OCI-LY7 (cell line): ENCODE data around the gene LRRTM3. TPM values are rescaled to one million over a fixed set of nuclear protein-coding genes. Genes with fewer than 3 reads are reported as not detected.

Experiments used
- BruUV-seq: library from RNA; stranded (reverse); fragments of 400-500 nt; replicated peaks from 2 replicates; lab custom pipeline; 2021; lab: Mats Ljungman, UMichigan
- CTCF ChIA-PET: fragments of 300-600 bp; sonication (Branson Sonifier 250); formaldehyde crosslinking; loops from one replicate; lab custom pipeline; 2022; ENCODE audit warnings: antibody characterized with exemption; ENCODE audit not compliant: unreplicated experiment; lab: Charles Lee
- POLR2A ChIA-PET: fragments of 300-600 bp; sonication (Branson Sonifier 250); formaldehyde crosslinking; loops from one replicate; lab custom pipeline; 2022; ENCODE audit warnings: antibody characterized with exemption; lab: Charles Lee
- DNase-seq: peaks from one replicate; pipeline ENCODE4 v3.0.0-alpha.2; 2015; ENCODE audit warnings: low spot score
- H2AFZ ChIP-seq: fragments of 200-600 bp; sonication (generic), shearing (Covaris generic); 2 replicates; pipeline ENCODE4 v1.6.1; 2014; ENCODE audit warnings: mild to moderate bottlenecking, antibody characterized with exemption, low read length, moderate library complexity
- H3K27ac ChIP-seq: fragments of 200-600 bp; sonication (generic); 2 replicates; pipeline ENCODE4 v1.5.1; 2014; ENCODE audit warnings: mixed run types, low read depth, mild to moderate bottlenecking, moderate library complexity, low read length, inconsistent platforms; ENCODE audit not compliant: poor library complexity, severe bottlenecking
- H3K36me3 ChIP-seq: fragments of 200-600 bp; sonication (generic); 2 replicates; pipeline ENCODE4 v1.6.1; 2014; ENCODE audit warnings: mild to moderate bottlenecking, antibody characterized with exemption, low read length, moderate library complexity, mixed read lengths; ENCODE audit not compliant: insufficient read depth
- H3K4me1 ChIP-seq: fragments of 200-600 bp; sonication (generic); 2 replicates; pipeline ENCODE4 v1.5.1; 2014; ENCODE audit warnings: mild to moderate bottlenecking, low read length; ENCODE audit not compliant: insufficient read depth, poor library complexity, severe bottlenecking
- H3K4me2 ChIP-seq: fragments of 200-600 bp; sonication (generic); 2 replicates; pipeline ENCODE4 v1.6.1; 2014; ENCODE audit warnings: mild to moderate bottlenecking, low read length
- H3K4me3 ChIP-seq: fragments of 200-600 bp; sonication (generic); 2 replicates; pipeline ENCODE4 v1.5.1; 2014; ENCODE audit warnings: mild to moderate bottlenecking, low read depth, low read length; ENCODE audit not compliant: poor library complexity, severe bottlenecking
- H3K79me2 ChIP-seq: fragments of 200-600 bp; sonication (generic); 2 replicates; pipeline ENCODE4 v1.6.1; 2016; ENCODE audit warnings: low read depth, mild to moderate bottlenecking, low read length, moderate library complexity, mixed read lengths; ENCODE audit not compliant: insufficient read depth
- H3K9me2 ChIP-seq: fragments of 200-600 bp; sonication (generic); 2 replicates; pipeline ENCODE4 v1.6.1; 2016; ENCODE audit warnings: mild to moderate bottlenecking, low read length, mixed read lengths; ENCODE audit not compliant: insufficient read depth
- H3K9me3 ChIP-seq: fragments of 200-600 bp; sonication (generic); 2 replicates; pipeline ENCODE4 v1.6.1; 2014; ENCODE audit warnings: mild to moderate bottlenecking, mixed run types, low read length, mixed read lengths
- H4K20me1 ChIP-seq: fragments of 200-600 bp; sonication (generic); 2 replicates; pipeline ENCODE4 v1.6.1; 2014; ENCODE audit warnings: mild to moderate bottlenecking, antibody characterized with exemption, low read length, moderate library complexity, mixed read lengths; ENCODE audit not compliant: insufficient read depth
- CTCF ChIP-seq: fragments of 200-600 bp; sonication (generic); conservative IDR thresholded peaks from 2 replicates; pipeline ENCODE4 v1.5.1; 2014; ENCODE audit warnings: mild to moderate bottlenecking, antibody characterized with exemption, low read length, moderate library complexity, mixed read lengths
- EZH2phosphoT487 ChIP-seq: fragments of 200-600 bp; sonication (generic); IDR thresholded peaks from 2 replicates; pipeline ENCODE4 v1.6.1; 2018; ENCODE audit warnings: low read depth, borderline replicate concordance, mild to moderate bottlenecking, mixed run types, antibody characterized with exemption, low read length, moderate library complexity, mixed read lengths
- intact Hi-C: fragments of 100-400 bp; cut with micrococcal nuclease; formaldehyde crosslinking; loops from one replicate; pipeline ENCODE4 v1.10.0; 2022; ENCODE audit not compliant: unreplicated experiment
- total RNA-seq, 2 experiments: library from RNA; depleted of rRNA in 1 of 2; stranded (reverse); fragments of >200 nt in 1 of 2; shearing (Covaris generic) in 1 of 2; gene quantifications; 2 replicates each; pipeline ENCODE4 v1.2.3, GENCODE V29; 2014 to 2022

Gene LRRTM3
- total RNA-seq, 2 experiments from 2014 or later = not detected

- no peak for DNase-seq
- no TSS peak for BruUV-seq
- Histone ChIP-seq H3K9me2 (no peaks in the 10 kb centered on the region), H3K36me3 (no peaks in the 10 kb centered on the region), H3K4me1 (no peaks in the 10 kb centered on the region), H4K20me1 (no peaks in the 10 kb centered on the region), H3K79me2 (no peaks in the 10 kb centered on the region), H3K9me3 (no peaks in the 10 kb centered on the region), H3K4me2 (no peak overlapping the region), H3K27ac (no peak overlapping the region), H3K4me3 (no peak overlapping the region), H2AFZ (no peak overlapping the region)
- no peak for TF ChIP-seq CTCF
- no peak for TF ChIP-seq EZH2phosphoT487
- ChIA-PET CTCF (no interaction called here), POLR2A (no interaction called here)
- intact Hi-C loops = no loop called here
These were observed 1.0 kb downstream of the LRRTM3 start for GRCh38 chr10:66926841-66927240.

GRCh38 chr10:66927251-66927935 is 1.6 kb downstream of the LRRTM3 start:
- H3K27ac ChIP-seq = no peak overlapping the region
- TF ChIP-seq CTCF (no peak), EZH2phosphoT487 (no peak)
- no peak for DNase-seq
- CTCF ChIA-PET = no interaction called here
- POLR2A ChIA-PET = no interaction called here
- H2AFZ ChIP-seq = no peak overlapping the region
- no peaks in the 10 kb centered on the region for H3K36me3 ChIP-seq
- intact Hi-C loops = no loop called here
- H3K4me3 ChIP-seq = no peak overlapping the region
- BruUV-seq = no TSS peak
- H3K9me2 ChIP-seq = no peaks in the 10 kb centered on the region
- H4K20me1 ChIP-seq = no peaks in the 10 kb centered on the region
- no peaks in the 10 kb centered on the region for H3K79me2 ChIP-seq
- H3K4me2 ChIP-seq = no peak overlapping the region
- H3K4me1 ChIP-seq = no peaks in the 10 kb centered on the region
- no peaks in the 10 kb centered on the region for H3K9me3 ChIP-seq
